HG03558 (cell line): ENCODE data around the gene TMTC1.

Experiments
- ATAC-seq: cut with Tn5 transposase; IDR thresholded peaks from one replicate; pipeline ENCODE4 v1.9.1; 2021; ENCODE audit warnings: moderate number of reproducible peaks; ENCODE audit not compliant: unreplicated experiment; ENCODE audit errors: extremely low read depth

Gene TMTC1

GRCh38 chr12:29781188-29781587, 2.6 kb downstream of the TMTC1 start:
- ATAC-seq: no peak

- ATAC-seq: no peak
These were observed 3.7 kb downstream of the TMTC1 start for GRCh38 chr12:29780084-29780483.

- ATAC-seq: no peak
These were observed 5.2 kb downstream of the TMTC1 start for GRCh38 chr12:29778531-29778930.

- no peak for ATAC-seq
These were observed 10.7 kb downstream of the TMTC1 start for GRCh38 chr12:29773076-29773475.

GRCh38 chr12:29771786-29772185, 12.0 kb downstream of the TMTC1 start:
- no peak for ATAC-seq

GRCh38 chr12:29771165-29771564, 12.6 kb downstream of the TMTC1 start:
- ATAC-seq: no peak

- ATAC-seq: no peak
These were observed 14.4 kb downstream of the TMTC1 start for GRCh38 chr12:29769162-29769858.

GRCh38 chr12:29768372-29768771, 15.4 kb downstream of the TMTC1 start:
- no peak for ATAC-seq

GRCh38 chr12:29763301-29763683, 20.4 kb downstream of the TMTC1 start:
- no peak for ATAC-seq

GRCh38 chr12:29762637-29763300, 21.0 kb downstream of the TMTC1 start:
- ATAC-seq: no peak

GRCh38 chr12:29759950-29760349, 23.8 kb downstream of the TMTC1 start:
- ATAC-seq: no peak

GRCh38 chr12:29756741-29757390, 26.9 kb downstream of the TMTC1 start:
- ATAC-seq: no peak

GRCh38 chr12:29754235-29755189, 29.2 kb downstream of the TMTC1 start:
- no peak for ATAC-seq

GRCh38 chr12:29752121-29752520, 31.6 kb downstream of the TMTC1 start:
- no peak for ATAC-seq

- no peak for ATAC-seq
These were observed 32.1 kb downstream of the TMTC1 start for GRCh38 chr12:29751676-29752075.

GRCh38 chr12:29750928-29751220, 32.9 kb downstream of the TMTC1 start:
- no peak for ATAC-seq

- ATAC-seq: peak; percentile 90
These were observed 33.4 kb downstream of the TMTC1 start for GRCh38 chr12:29750131-29750927.

GRCh38 chr12:29744365-29744764, 39.4 kb downstream of the TMTC1 start:
- ATAC-seq: no peak

GRCh38 chr12:29743801-29744200, 39.9 kb downstream of the TMTC1 start:
- ATAC-seq: no peak

- ATAC-seq: no peak
These were observed 40.7 kb downstream of the TMTC1 start for GRCh38 chr12:29743077-29743476.
